ENCODE measurements around the gene PACS1. TPM values are rescaled to one million over a fixed set of nuclear protein-coding genes. Genes with fewer than 3 reads are reported as not detected.
"Not testable (repeated sequence)": the region's sequence is repeated elsewhere in the genome, so short reads cannot be mapped to it uniquely, and the experiment has no call there.

Gene PACS1
- total RNA-seq, 1 donor from 2014 or later, result 24.9 TPM

DNA sequence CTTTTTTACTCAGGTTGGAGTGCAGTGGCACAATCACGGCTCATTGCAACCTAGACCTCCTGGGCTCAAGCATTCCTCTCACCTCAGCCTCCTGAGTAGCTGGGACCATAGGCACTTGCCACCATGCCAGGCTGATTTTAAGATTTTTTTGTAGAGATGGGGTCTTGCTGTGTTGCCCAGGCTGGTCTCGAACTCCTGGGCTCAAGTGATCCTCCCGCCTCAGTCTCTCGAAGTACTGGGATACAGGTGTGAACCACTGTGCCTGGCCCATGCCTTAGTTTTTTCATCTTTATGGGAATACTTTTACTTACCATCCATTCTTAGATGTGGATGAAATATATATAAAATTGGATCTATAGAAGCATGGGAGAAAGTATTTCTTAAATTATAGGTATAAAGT, 5.2 kb downstream of the PACS1 start:
- no peak overlapping the region for H3K4me3 ChIP-seq (ENCODE audit: low read depth, low read length)
- no peak for TF ChIP-seq CTCF (conservative IDR thresholded peaks at IDR 0.05; ENCODE audit: low read depth, low read length)
- no peak for DNase-seq (ENCODE audit: low read depth)

- no peak for TF ChIP-seq CTCF (conservative IDR thresholded peaks at IDR 0.05; ENCODE audit: low read depth, low read length)
- H3K4me3 ChIP-seq (ENCODE audit: low read depth, low read length), result no peak overlapping the region
- DNase-seq (ENCODE audit: low read depth), result no peak
Measured at GRCh38 chr11:66076561-66076960, 6.5 kb downstream of the PACS1 start.

- no peak overlapping the region for H3K4me3 ChIP-seq (ENCODE audit: low read depth, low read length)
- no peak for TF ChIP-seq CTCF (conservative IDR thresholded peaks at IDR 0.05; ENCODE audit: low read depth, low read length)
- DNase-seq (ENCODE audit: low read depth), result no peak
Measured at GRCh38 chr11:66077927-66078326, 7.9 kb downstream of the PACS1 start.

DNA sequence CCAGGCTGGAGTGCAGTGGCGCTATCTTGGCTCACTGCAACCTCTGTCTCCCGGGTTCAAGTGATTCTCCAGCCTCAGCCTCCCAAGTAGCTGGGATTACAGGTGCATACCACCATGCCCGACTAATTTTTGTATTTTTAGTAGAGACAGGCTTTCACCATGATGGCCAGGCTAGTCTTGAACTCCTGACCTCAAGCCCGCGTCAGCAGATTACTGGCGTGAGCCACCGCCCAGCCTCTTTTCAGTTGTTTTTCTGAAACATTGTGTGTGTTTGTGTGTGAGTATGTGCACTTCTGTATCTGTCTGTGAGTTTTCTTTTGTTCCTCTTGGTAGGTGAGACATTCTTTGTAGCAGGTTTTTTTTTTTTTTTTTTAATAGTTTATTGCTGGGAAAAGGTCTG, 8.9 kb downstream of the PACS1 start:
- DNase-seq (ENCODE audit: low read depth); H3K4me3 ChIP-seq (ENCODE audit: low read depth, low read length): not testable (repeated sequence)

GRCh38 chr11:66080055-66080817, 10.2 kb downstream of the PACS1 start:
- no peak overlapping the region for H3K4me3 ChIP-seq (ENCODE audit: low read depth, low read length)
- TF ChIP-seq CTCF (conservative IDR thresholded peaks at IDR 0.05; ENCODE audit: low read depth, low read length), result no peak
- no peak for DNase-seq (ENCODE audit: low read depth)

DNA sequence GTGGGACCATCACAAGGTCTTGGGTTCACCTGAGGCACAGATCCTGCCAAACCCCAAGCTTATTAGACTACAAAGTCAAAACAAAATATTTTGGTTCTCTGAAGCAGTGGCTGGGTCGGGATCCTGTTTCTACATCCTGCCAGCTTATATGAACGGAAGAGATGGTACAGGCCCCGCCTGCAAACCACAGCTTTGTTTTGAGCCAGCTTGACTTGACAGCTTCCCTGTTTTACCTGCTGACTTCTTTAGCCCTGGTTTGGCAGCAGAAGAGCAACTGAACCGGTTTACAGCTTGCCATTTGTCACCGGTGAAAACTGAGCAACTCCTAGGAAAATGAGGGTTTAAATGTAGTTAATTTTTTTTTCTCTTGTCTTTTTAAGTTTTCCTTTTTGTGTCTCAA, 11.4 kb downstream of the PACS1 start:
- H3K4me3 ChIP-seq (ENCODE audit: low read depth, low read length), result no peak overlapping the region
- DNase-seq (ENCODE audit: low read depth), result no peak
- TF ChIP-seq CTCF (conservative IDR thresholded peaks at IDR 0.05; ENCODE audit: low read depth, low read length), result no peak

DNA sequence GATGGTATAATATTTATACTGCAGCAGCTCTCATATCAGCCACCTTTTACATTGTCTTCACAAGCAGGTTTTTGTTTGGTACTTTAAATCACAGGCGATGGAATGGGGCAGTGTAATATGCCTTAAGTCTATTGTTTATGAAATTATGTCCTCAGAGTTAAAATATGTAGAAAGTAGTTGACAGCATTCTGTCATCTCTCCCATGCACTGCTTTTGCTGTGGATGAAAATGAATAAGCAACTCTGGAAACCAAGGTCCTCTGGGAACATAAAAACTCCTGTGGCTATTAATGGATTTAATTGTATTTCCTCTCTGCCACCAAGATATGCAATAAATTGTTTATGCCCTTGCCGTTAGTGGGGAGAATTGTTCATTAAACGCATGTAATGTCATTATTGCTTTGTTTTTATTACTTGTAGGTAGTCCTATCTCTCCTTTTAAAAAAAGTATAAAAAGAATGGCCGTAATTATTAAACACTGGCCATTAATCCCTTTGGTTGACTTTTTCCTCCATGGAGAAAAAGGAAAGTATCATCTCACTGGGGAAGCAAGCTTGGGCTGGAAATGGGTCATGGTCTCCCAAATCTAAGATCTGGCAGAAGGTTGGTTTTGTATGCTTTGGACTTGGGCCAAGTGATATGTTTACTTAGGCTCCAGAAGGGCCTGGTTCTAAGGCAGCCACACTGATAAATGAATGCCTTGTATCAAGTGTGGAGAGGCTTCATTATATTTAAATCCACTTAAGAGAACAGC, 13.1 kb downstream of the PACS1 start:
- H3K4me3 ChIP-seq (ENCODE audit: low read depth, low read length), result no peak overlapping the region
- no peak for DNase-seq (ENCODE audit: low read depth)
- TF ChIP-seq CTCF (conservative IDR thresholded peaks at IDR 0.05; ENCODE audit: low read depth, low read length), result no peak

Measured in epithelial cell of proximal tubule (primary cell).